AG09309 (cell line): Measurements from ENCODE around the gene OSBPL6.

ENCODE experiments used
- DNase-seq: peaks from one replicate; pipeline ENCODE4 v3.0.0-alpha.2; 2010; ENCODE audit warnings: low read depth
- H3K4me3 ChIP-seq: 2 replicates; pipeline ENCODE4 v1.5.1; 2011; ENCODE audit warnings: mild to moderate bottlenecking, low read depth, low read length, moderate library complexity; ENCODE audit not compliant: control insufficient read depth
- TF ChIP-seq, protein P1 (sequence below): IDR thresholded peaks from 2 replicates; pipeline ENCODE4 v1.5.1; 2011; ENCODE audit warnings: mild to moderate bottlenecking, low read depth, low read length, inconsistent platforms; ENCODE audit not compliant: insufficient read depth, control insufficient read depth; ENCODE audit errors: missing control alignments

OSBPL6 gene

DNA sequence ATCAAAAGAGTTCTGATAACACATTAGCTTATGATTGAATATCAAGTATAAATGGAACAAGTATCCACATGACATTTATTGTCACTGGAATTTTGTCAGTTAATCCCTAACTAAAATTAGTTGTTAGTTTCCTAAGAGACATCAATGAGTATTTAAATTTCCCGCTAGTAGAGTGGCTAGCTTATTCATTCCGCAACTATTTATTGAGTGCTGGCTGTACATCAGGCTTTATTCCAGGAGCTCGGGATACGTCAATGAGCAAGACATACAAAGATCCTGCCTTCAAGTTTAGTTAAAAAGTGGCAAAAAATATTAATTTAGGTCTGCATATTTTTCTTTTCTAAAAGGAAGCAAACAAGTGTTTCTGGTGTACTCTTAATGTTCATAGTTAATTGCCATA is 197.4 kb downstream of the OSBPL6 start:
- DNase-seq, result peak; percentile 33

DNA sequence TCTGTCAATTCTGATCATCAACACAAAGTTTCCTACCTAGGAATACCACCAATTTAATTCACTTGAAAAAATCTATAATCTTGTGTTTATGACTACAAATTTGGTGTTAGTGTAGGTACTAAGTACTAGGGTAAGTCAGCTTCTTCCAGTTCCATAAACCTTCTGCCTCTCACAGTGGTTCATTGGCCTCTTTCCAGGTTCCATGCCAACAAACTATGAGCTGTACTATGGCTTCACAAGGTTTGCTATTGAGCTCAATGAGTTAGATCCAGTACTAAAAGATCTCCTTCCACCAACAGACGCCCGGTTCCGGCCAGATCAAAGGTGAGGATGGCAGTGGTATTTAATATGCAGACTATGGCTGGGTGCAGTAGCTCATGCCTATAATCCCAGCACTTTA is 197.9 kb downstream of the OSBPL6 start:
- no peak overlapping the region for H3K4me3 ChIP-seq
- DNase-seq, result no peak
- TF ChIP-seq, protein P1, sequence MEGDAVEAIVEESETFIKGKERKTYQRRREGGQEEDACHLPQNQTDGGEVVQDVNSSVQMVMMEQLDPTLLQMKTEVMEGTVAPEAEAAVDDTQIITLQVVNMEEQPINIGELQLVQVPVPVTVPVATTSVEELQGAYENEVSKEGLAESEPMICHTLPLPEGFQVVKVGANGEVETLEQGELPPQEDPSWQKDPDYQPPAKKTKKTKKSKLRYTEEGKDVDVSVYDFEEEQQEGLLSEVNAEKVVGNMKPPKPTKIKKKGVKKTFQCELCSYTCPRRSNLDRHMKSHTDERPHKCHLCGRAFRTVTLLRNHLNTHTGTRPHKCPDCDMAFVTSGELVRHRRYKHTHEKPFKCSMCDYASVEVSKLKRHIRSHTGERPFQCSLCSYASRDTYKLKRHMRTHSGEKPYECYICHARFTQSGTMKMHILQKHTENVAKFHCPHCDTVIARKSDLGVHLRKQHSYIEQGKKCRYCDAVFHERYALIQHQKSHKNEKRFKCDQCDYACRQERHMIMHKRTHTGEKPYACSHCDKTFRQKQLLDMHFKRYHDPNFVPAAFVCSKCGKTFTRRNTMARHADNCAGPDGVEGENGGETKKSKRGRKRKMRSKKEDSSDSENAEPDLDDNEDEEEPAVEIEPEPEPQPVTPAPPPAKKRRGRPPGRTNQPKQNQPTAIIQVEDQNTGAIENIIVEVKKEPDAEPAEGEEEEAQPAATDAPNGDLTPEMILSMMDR, result no peak

More for the DNA sequence above, 197.4 kb downstream of the OSBPL6 start:
- TF ChIP-seq, protein P1, result no peak
- no peak overlapping the region for H3K4me3 ChIP-seq

DNA sequence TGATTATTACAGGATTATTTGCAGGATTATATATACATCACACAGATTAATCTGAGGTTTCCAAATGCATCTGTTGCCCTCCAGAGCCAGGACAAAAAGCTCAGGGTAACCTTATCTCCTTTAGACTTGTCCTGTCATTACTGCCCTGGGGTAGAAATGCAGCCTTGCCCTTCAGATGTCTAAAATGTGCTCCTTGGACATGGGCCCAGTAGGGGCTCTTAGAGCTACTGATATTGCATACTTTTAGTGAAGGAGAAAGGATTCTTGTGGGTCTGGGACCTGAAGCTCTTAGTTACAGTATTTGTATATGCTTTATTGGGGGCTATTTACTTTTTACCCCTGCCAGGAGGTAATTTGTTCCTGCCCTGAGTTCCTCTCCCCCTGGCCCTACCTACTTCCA is 200.5 kb downstream of the OSBPL6 start:
- TF ChIP-seq, protein P1, result no peak
- no peak for DNase-seq
- no peak overlapping the region for H3K4me3 ChIP-seq

DNA sequence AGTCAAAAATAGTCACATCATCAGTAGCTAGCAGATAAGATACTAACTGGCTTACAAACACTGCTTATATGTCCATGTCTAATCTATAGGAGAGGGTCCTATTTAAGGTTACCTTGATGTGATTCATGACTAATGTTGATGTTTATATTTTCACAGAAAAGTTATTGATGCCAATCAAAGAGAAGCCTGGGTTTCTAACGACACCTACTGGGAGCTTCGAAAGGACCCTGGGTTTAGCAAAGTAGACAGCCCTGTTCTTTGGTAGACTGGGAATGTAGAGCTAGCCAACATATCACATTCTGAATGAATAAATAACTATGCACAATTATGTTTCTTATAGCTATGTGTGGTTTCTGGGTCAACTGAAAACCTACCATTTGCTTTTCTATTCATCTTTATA is 201.0 kb downstream of the OSBPL6 start:
- TF ChIP-seq, protein P1, result no peak
- DNase-seq, result no peak
- H3K4me3 ChIP-seq, result no peak overlapping the region

DNA sequence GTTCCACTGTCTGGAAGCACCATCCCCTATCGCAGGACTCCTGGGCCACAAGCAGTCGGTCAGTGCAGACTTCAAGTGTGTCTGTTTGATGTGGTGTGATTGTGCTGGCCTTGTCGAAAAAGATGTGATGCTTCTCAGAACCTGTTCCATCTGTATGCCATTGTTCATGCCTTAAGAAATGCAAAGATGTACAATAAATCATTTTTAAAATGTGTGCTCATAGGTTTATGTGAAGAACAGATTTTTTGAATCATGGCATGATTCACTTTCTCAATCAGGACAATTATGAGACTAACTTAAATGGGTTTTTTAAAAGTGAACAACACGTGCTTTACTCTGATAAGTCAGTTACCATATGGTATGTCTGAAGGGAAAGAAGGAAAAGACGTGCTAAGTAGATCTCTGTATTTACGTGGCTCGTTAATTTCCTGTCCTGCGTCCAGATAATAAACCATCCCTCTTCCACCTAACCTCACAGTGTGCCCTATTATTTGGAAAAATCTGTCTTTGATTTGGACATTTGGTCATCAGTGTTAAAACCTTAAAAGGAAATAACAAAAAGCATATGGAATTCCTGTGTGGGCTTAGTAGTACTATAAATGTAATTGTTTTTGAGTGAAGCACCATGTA is 201.7 kb downstream of the OSBPL6 start:
- no peak overlapping the region for H3K4me3 ChIP-seq
- DNase-seq, result peak; percentile 21
- TF ChIP-seq, protein P1, result no peak

DNA sequence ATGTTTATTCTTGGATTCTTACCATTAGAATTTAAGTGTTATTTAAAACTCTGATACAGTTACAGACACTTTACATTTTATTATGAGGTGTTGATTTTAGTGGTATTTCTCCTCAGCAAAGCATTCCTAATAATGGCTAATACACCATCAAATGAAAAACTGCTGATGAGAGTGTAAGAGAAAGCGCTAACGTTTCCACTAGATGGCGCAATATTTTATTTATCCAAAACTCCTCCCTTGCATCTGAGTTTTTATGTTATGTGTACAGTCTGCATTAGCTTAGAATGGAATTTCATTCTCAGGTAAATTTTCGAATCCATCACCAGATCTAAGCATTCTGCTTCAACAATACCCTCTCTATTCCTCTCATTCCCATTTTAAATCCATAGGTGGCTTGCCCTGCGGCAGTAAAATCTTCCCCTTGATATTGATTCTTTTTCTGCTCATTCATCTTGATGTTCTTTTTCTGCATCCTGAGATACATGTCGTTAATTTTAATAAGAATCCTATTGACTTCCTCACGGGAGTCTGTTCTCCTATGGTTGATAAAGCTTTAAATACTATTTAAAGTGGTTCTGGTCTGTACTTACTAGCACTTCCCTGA is 202.8 kb downstream of the OSBPL6 start:
- TF ChIP-seq, protein P1, result peak; percentile 44
- no peak overlapping the region for H3K4me3 ChIP-seq
- no peak for DNase-seq
